DND-41 (cell line): ENCODE results near the gene NODAL.

Experiments
- ATAC-seq: fragments of 200-7000 bp; cut with Tn5 transposase; 3 replicates; pipeline ENCODE4 v1.9.1; 2021; ENCODE audit warnings: low read depth; ENCODE audit not compliant: insufficient read depth
- DNase-seq: peaks from one replicate; pipeline ENCODE4 v3.0.0-alpha.2; 2020
- H2AFZ ChIP-seq: 2 replicates; pipeline ENCODE4 v1.6.0; 2012; ENCODE audit warnings: low read depth, low read length
- H3K27ac ChIP-seq: 2 replicates; pipeline ENCODE4 v1.5.1; 2012; ENCODE audit warnings: low read length, inconsistent platforms
- H3K27me3 ChIP-seq: fragments of 200-600 bp; sonication (generic); 2 replicates; pipeline ENCODE4 v1.6.0; 2012; ENCODE audit warnings: low read length, mild to moderate bottlenecking, inconsistent platforms; ENCODE audit not compliant: insufficient read depth, poor library complexity
- H3K36me3 ChIP-seq: 2 replicates; pipeline ENCODE4 v1.5.1; 2012; ENCODE audit warnings: low read length, inconsistent platforms; ENCODE audit not compliant: insufficient read depth
- H3K4me1 ChIP-seq: 2 replicates; pipeline ENCODE4 v1.5.1; 2012; ENCODE audit warnings: mild to moderate bottlenecking, low read length; ENCODE audit not compliant: insufficient read depth
- H3K4me2 ChIP-seq: 2 replicates; pipeline ENCODE4 v1.6.0; 2012; ENCODE audit warnings: mild to moderate bottlenecking, moderate library complexity, low read length, inconsistent platforms; ENCODE audit not compliant: insufficient read depth
- H3K4me3 ChIP-seq, 2 experiments: fragments of 200-600 bp in 1 of 2; shearing (Covaris generic) in 1 of 2; 2 replicates each; pipeline ENCODE4 v1.5.1; 2012 to 2016; ENCODE audit warnings: inconsistent platforms in 2 of 2, low read length in 2 of 2, mild to moderate bottlenecking in 2 of 2, low read depth in 1 of 2, moderate library complexity in 1 of 2
- H3K79me2 ChIP-seq: 2 replicates; pipeline ENCODE4 v1.6.0; 2012; ENCODE audit warnings: low read length, inconsistent platforms; ENCODE audit not compliant: insufficient read depth
- H3K9ac ChIP-seq: 2 replicates; pipeline ENCODE4 v1.6.0; 2012; ENCODE audit warnings: low read depth, mild to moderate bottlenecking, inconsistent platforms, low read length, moderate library complexity
- H3K9me3 ChIP-seq: 2 replicates; pipeline ENCODE4 v1.5.1; 2012; ENCODE audit warnings: low read length, moderate library complexity, mild to moderate bottlenecking, inconsistent platforms; ENCODE audit not compliant: insufficient read depth, severe bottlenecking
- H4K20me1 ChIP-seq: 2 replicates; pipeline ENCODE4 v1.6.0; 2012; ENCODE audit warnings: low read length; ENCODE audit not compliant: insufficient read depth
- EZH2 ChIP-seq: IDR thresholded peaks from 3 replicates; pipeline ENCODE4 v1.6.1; 2012; ENCODE audit warnings: borderline replicate concordance, low read depth, mild to moderate bottlenecking, moderate library complexity, low read length, inconsistent platforms; ENCODE audit not compliant: severe bottlenecking
- TF ChIP-seq, protein P1 (sequence below): IDR thresholded peaks from 2 replicates; pipeline ENCODE4 v1.5.1; 2012; ENCODE audit warnings: borderline replicate concordance, low read length, moderate library complexity, mild to moderate bottlenecking; ENCODE audit not compliant: poor library complexity, severe bottlenecking; ENCODE audit errors: extremely low read depth

NODAL gene

GRCh38 chr10:70391654-70392053 lies 49.8 kb downstream of the NODAL start:
- no peak overlapping the region for H3K4me2 ChIP-seq
- DNase-seq: no peak
- TF ChIP-seq, protein P1, sequence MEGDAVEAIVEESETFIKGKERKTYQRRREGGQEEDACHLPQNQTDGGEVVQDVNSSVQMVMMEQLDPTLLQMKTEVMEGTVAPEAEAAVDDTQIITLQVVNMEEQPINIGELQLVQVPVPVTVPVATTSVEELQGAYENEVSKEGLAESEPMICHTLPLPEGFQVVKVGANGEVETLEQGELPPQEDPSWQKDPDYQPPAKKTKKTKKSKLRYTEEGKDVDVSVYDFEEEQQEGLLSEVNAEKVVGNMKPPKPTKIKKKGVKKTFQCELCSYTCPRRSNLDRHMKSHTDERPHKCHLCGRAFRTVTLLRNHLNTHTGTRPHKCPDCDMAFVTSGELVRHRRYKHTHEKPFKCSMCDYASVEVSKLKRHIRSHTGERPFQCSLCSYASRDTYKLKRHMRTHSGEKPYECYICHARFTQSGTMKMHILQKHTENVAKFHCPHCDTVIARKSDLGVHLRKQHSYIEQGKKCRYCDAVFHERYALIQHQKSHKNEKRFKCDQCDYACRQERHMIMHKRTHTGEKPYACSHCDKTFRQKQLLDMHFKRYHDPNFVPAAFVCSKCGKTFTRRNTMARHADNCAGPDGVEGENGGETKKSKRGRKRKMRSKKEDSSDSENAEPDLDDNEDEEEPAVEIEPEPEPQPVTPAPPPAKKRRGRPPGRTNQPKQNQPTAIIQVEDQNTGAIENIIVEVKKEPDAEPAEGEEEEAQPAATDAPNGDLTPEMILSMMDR: no peak
- no peak for TF ChIP-seq EZH2
- H3K79me2 ChIP-seq: no peaks in the 10 kb centered on the region
- no peaks in the 10 kb centered on the region for H4K20me1 ChIP-seq
- no peaks in the 10 kb centered on the region for H3K4me1 ChIP-seq
- no peaks in the 10 kb centered on the region for H3K36me3 ChIP-seq
- no peak for ATAC-seq
- no peak overlapping the region for H3K27ac ChIP-seq
- H2AFZ ChIP-seq: no peak overlapping the region
- peaks cover 8% of the 10 kb centered on the region for H3K27me3 ChIP-seq
- no peaks in the 10 kb centered on the region for H3K9me3 ChIP-seq
- no peak overlapping the region for H3K9ac ChIP-seq
- no peak overlapping the region for H3K4me3 ChIP-seq
